GM10248 (cell line): ENCODE data around the gene MOXD1.

Experiments
- CTCF ChIA-PET: fragments of 300-600 bp; sonication (Branson Sonifier 250); formaldehyde crosslinking; extraction: SDS; loops from one replicate; lab custom pipeline; 2021; ENCODE audit warnings: antibody characterized with exemption; lab: Yijun Ruan, JAX
- POLR2A ChIA-PET: fragments of 350-650 bp; sonication (Branson Sonifier 250); formaldehyde crosslinking; extraction: SDS; loops from one replicate; lab custom pipeline; 2020; ENCODE audit warnings: antibody characterized with exemption; lab: Yijun Ruan, JAX
- DNase-seq: peaks from one replicate; pipeline ENCODE4 v3.0.0; 2012; ENCODE audit errors: extremely low spot score
- TF ChIP-seq, protein P1 (sequence below): IDR thresholded peaks from 2 replicates; pipeline ENCODE4 v1.5.1; 2012; ENCODE audit warnings: mild to moderate bottlenecking, low read depth; ENCODE audit errors: extremely low read depth, missing control alignments, control extremely low read depth

The MOXD1 gene

DNA sequence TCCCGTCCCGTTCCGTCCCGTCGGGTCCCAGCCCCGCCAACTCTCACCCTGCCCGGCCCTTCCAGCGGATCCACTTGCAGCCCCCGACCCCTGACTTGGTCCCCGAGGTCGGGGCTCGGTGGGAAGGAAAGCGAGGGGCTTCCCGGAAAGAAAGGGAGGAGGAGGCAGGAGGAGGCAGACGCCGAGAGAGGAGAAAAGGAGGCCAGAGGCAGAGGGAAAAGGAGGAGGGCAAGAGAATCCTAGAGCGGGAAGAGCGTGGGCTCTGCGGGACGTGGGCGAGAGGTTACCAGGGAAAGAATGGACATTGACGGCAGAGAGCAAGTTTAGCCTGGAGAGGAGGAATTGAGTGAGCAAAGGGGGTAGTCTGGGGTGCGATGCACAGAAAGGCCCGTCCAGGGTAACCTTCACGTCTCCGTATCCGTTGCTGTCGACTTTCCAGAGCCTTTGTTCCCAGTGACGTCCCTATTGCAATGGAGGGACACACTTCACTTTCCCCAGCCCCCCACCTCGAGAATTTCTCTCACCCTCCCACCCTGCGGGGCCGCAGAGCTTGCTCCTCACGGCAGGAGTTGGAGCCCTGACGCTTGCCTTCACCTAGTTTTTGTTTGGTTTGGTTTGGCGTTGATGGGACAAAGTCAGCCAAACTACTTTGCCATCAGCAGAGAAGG is 477 bp upstream of the MOXD1 start:
- TF ChIP-seq, protein P1, sequence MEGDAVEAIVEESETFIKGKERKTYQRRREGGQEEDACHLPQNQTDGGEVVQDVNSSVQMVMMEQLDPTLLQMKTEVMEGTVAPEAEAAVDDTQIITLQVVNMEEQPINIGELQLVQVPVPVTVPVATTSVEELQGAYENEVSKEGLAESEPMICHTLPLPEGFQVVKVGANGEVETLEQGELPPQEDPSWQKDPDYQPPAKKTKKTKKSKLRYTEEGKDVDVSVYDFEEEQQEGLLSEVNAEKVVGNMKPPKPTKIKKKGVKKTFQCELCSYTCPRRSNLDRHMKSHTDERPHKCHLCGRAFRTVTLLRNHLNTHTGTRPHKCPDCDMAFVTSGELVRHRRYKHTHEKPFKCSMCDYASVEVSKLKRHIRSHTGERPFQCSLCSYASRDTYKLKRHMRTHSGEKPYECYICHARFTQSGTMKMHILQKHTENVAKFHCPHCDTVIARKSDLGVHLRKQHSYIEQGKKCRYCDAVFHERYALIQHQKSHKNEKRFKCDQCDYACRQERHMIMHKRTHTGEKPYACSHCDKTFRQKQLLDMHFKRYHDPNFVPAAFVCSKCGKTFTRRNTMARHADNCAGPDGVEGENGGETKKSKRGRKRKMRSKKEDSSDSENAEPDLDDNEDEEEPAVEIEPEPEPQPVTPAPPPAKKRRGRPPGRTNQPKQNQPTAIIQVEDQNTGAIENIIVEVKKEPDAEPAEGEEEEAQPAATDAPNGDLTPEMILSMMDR = no peak
- ChIA-PET CTCF (no interaction called here), POLR2A (no interaction called here)
- no peak for DNase-seq

DNA sequence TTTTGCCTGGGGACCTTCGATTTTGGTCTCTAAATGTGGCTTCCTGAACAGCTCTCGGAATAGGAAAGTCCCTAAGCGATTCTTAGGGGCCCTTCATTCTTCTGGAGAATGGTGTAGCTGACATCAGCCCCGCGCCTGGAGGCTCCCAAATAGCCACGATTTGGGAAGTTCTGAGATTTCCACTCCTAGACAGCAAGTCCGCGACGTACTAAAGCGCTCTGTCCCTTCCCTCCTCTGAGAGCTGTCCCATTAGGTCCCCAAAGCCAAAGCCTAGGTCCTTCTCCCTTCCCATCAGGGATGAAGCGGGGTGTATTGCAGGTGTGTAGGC is 756 bp downstream of the MOXD1 start:
- TF ChIP-seq, protein P1 = no peak
- DNase-seq = no peak
- CTCF ChIA-PET = interaction anchor here (1.1 kb wide), 1 partner anchor 121 kb away, joined by 3 read pairs; no protein-coding TSS in a partner anchor
- POLR2A ChIA-PET = no interaction called here

DNA sequence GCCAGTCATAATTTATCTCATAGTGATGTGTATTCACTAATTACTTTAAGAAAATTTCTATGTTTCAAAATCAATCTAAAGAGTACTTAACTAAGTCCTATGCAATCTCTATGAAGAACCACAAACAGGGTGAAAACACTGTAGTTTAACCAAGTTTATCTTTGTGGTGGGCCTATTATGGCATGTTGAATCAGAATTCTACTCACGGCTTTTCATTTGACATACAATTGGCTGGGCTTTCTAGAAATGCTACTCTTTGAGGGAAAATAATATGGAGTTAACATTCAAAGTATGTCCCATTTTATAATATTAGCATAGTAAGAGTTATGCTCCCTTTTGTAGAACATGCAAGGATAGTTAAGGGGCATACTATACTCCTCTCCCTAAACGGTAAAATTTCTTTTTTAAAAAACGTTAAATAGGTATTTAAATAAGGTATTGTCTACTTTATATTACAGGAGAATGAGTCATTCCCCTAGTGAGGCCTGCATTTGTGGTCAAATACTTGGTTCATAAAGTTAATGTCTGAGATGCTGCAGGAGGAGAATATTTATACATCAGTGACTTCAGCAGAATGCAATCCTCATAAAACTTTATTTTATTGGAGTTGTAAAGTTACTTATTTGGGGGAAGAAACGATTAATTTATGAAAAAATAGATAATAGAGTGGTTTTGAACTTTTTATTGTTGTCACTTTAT is 1.8 kb downstream of the MOXD1 start:
- ChIA-PET POLR2A (no interaction called here), CTCF (interaction anchor here (1.1 kb wide), 1 partner anchor 120 kb away, joined by 3 read pairs; no protein-coding TSS in a partner anchor)
- no peak for DNase-seq
- TF ChIP-seq, protein P1 = no peak

GRCh38 chr6:132395015-132395597 is 6.2 kb downstream of the MOXD1 start:
- ChIA-PET CTCF (no interaction called here), POLR2A (no interaction called here)
- DNase-seq = no peak
- TF ChIP-seq, protein P1 = no peak

DNA sequence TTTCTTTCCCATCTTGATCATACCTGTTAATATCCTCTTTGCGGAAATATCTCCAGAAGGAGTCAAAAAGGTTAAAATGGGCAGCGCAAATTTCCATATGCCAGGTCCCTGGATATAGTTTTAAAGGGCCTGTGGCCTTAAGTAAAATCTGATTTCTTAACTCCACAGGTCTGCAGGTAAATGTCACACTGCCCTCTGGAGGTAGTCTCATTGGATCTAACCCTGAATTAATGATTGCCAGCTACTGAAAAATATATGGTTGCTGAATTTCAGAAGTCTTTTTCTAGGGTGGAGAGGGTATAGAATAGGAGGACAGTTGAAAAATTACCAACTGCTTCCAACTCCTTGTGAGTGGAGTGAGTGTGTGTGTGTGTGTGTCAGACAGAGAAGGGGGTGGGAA is 8.5 kb downstream of the MOXD1 start:
- ChIA-PET CTCF (interaction anchor here (1.0 to 2.4 kb wide), 5 partner anchors 9 to 125 kb away, joined by 3 to 5 read pairs (median 3); no protein-coding TSS in a partner anchor), POLR2A (no interaction called here)
- TF ChIP-seq, protein P1 = peak; percentile 10
- no peak for DNase-seq

DNA sequence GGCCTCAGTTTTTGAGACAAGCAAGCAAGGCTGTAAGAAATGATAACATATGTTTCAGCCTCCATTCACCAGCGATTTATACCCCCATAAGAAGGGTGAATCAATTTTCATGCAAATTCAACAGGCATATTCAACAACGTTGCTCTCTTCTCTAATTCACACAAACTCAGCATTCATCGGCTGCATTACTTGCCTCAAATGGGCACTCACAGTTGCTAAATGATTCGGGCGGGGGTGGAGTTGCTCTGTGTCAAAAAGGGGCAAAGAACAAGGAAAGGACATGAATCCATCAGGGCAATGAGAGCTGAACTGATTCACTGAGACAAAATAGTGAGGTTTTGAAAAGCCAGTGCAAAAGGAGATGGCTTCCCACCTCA is 9.0 kb downstream of the MOXD1 start:
- DNase-seq = no peak
- ChIA-PET POLR2A (no interaction called here), CTCF (interaction anchor here (1.4 to 2.4 kb wide), 2 partner anchors 29 to 113 kb away, joined by 3 to 5 read pairs; no protein-coding TSS in a partner anchor)
- TF ChIP-seq, protein P1 = no peak
